Measurements from ENCODE around the gene C10orf95. TPM values are rescaled to one million over a fixed set of nuclear protein-coding genes. Genes with fewer than 3 reads are reported as not detected.

Gene C10orf95
- total RNA-seq, 1 experiment from 2014 or later, result 0.21 TPM

DNA sequence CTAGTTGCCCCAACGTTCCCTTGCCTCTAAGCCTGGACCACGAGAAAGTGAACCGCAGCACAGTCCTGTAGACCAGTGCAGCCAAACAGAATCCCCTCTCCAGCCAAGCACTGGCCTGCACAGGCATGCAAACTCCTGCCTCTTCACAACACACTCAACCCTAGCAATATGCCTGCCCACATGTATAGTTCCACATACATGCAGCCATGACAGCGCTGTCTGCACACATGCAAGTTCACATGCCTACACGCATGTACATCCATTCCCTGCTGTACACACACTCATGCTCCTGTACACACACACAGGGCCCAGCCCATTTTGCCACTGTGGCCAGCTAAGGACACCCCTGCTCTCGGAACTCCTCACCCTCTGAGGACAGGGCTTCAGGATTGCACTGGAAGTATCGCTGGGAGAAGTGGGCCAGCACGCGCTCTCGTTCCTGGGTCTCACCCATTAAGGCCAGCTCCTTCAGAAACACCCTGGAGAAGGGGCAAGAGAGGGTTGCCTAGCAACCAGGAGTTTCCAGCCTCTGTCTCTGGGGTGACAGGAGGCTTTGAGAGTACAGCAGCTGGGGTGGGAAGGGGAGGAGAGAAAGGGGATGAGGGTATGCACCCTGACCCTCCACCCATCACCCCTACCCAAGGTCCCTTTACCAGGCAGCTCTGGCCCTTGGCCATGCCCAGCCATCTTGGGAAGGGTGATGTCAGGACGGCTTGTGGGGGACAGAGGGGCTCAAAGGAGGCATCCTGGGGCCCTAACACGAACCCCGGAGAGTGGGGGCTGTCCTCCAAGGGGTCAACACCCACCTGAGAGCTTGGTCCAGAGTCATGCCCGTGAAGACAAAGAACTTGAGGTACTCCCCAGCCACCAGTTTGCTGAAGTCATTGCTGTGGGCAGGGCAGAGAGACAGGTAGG, 39.7 kb downstream of the C10orf95 start:
- CTCF ChIA-PET, result no interaction called here
- Histone ChIP-seq H3K4me3 (ENCODE audit: low read depth in 2 of 2, low read length in 2 of 2) (no peak overlapping the region), H3K4me1 (ENCODE audit: control insufficient read depth, insufficient read depth, low read length) (peaks cover 8% of the 10 kb centered on the region), H3K36me3 (ENCODE audit: control insufficient read depth, insufficient read depth, low read length) (no peaks in the 10 kb centered on the region; the same call in 1 of the 2 replicates), H3K27ac (ENCODE audit: low read length) (no peak overlapping the region), H3K27me3 (ENCODE audit: control insufficient read depth, insufficient read depth, low read length) (0 out of 2 replicates have a peak, but pooled peaks cover 2% of the 10 kb centered on the region), H3K9me3 (ENCODE audit: control insufficient read depth, insufficient read depth, low read depth, low read length) (no peaks in the 10 kb centered on the region)
- BruUV-seq (replicated peaks), result no TSS peak
- POLR2A ChIA-PET, result interaction anchor here (1.2 kb wide), 1 partner anchor 11 kb away, joined by 3 read pairs; no protein-coding TSS in a partner anchor
- ATAC-seq (no peak), DNase-seq (ENCODE audit: low read depth, low spot score) (no peak)
- intact Hi-C loops (cut with micrococcal nuclease; ENCODE audit: unreplicated experiment) (no loop called here), in situ Hi-C loops (cut with HindIII; ENCODE audit: low pct_unique_long_range_greater_than_20kb, low sequenced_read_pairs) (no loop called here)
- TF ChIP-seq POLR2AphosphoS5 (IDR thresholded peaks at IDR 0.05; ENCODE audit: low read depth, low read length) (no peak), SIN3A (IDR thresholded peaks at IDR 0.05; ENCODE audit: borderline replicate concordance, insufficient read depth, low read depth, low read length) (no peak), TCF7L2 (IDR thresholded peaks at IDR 0.05; ENCODE audit: low read depth, low read length) (no peak)
- TF ChIP-seq, protein P1, sequence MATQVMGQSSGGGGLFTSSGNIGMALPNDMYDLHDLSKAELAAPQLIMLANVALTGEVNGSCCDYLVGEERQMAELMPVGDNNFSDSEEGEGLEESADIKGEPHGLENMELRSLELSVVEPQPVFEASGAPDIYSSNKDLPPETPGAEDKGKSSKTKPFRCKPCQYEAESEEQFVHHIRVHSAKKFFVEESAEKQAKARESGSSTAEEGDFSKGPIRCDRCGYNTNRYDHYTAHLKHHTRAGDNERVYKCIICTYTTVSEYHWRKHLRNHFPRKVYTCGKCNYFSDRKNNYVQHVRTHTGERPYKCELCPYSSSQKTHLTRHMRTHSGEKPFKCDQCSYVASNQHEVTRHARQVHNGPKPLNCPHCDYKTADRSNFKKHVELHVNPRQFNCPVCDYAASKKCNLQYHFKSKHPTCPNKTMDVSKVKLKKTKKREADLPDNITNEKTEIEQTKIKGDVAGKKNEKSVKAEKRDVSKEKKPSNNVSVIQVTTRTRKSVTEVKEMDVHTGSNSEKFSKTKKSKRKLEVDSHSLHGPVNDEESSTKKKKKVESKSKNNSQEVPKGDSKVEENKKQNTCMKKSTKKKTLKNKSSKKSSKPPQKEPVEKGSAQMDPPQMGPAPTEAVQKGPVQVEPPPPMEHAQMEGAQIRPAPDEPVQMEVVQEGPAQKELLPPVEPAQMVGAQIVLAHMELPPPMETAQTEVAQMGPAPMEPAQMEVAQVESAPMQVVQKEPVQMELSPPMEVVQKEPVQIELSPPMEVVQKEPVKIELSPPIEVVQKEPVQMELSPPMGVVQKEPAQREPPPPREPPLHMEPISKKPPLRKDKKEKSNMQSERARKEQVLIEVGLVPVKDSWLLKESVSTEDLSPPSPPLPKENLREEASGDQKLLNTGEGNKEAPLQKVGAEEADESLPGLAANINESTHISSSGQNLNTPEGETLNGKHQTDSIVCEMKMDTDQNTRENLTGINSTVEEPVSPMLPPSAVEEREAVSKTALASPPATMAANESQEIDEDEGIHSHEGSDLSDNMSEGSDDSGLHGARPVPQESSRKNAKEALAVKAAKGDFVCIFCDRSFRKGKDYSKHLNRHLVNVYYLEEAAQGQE (IDR thresholded peaks at IDR 0.05; ENCODE audit: insufficient read depth in 1 of 2, low read depth in 2 of 2, low read length in 1 of 2), result no peak

DNA sequence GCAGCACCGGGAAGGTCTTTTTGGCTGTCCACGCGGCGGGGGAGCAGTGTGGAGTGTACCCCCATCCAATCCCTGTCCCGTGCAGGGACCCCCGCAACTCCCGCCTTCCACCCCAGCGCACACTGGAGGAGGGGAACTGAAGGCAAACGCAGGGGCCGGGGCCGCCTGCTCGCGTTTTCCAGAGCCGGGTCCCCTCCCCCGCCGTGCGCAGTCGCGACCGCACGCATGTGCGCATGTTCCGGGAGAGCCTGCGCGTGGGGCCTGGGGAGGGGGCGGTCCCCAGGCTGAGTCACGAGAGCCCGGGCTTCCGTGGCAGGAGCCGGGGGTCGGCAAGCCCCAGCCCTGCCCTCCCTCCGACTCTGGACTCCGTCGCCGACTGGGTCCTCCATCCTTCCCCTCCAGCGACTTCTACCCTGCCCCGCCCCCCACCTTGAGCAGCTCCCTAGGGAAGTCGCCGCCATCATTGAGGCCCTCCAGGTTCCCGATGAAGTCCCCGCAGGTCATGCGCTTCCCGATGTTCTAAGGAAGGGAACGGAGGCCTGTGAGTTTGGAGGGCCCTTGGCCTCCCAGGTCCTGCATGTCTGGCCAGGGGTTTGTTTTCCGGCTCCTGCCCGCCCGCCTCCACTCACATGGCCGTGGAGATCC, 40.8 kb downstream of the C10orf95 start:
- H3K4me1 ChIP-seq (ENCODE audit: control insufficient read depth, insufficient read depth, low read length), result peaks cover 8% of the 10 kb centered on the region
- ChIA-PET POLR2A (interaction anchor here (0.6 to 1.2 kb wide), 3 partner anchors 12 to 29 kb away, joined by 3 to 12 read pairs (median 3); no protein-coding TSS in a partner anchor), CTCF (interaction anchor here (0.5 to 1.4 kb wide), 2 partner anchors 10 to 32 kb away, joined by 4 to 7 read pairs; partner anchors contain the start of gene FBXL15)
- TF ChIP-seq SIN3A (IDR thresholded peaks at IDR 0.05; ENCODE audit: borderline replicate concordance, insufficient read depth, low read depth, low read length), result no peak
- no peak for TF ChIP-seq TCF7L2 (IDR thresholded peaks at IDR 0.05; ENCODE audit: low read depth, low read length)
- TF ChIP-seq, protein P2, sequence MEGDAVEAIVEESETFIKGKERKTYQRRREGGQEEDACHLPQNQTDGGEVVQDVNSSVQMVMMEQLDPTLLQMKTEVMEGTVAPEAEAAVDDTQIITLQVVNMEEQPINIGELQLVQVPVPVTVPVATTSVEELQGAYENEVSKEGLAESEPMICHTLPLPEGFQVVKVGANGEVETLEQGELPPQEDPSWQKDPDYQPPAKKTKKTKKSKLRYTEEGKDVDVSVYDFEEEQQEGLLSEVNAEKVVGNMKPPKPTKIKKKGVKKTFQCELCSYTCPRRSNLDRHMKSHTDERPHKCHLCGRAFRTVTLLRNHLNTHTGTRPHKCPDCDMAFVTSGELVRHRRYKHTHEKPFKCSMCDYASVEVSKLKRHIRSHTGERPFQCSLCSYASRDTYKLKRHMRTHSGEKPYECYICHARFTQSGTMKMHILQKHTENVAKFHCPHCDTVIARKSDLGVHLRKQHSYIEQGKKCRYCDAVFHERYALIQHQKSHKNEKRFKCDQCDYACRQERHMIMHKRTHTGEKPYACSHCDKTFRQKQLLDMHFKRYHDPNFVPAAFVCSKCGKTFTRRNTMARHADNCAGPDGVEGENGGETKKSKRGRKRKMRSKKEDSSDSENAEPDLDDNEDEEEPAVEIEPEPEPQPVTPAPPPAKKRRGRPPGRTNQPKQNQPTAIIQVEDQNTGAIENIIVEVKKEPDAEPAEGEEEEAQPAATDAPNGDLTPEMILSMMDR (IDR thresholded peaks at IDR 0.05), result no peak
- TF ChIP-seq POLR2AphosphoS5 (IDR thresholded peaks at IDR 0.05; ENCODE audit: low read depth, low read length), result no peak
- TF ChIP-seq, protein P1 (IDR thresholded peaks at IDR 0.05; ENCODE audit: insufficient read depth in 1 of 2, low read depth in 2 of 2, low read length in 1 of 2), result 0 out of 4 replicates have a peak, but pooled peaks of 1 of the 2 experiments have one; percentile 36
- in situ Hi-C loops (cut with HindIII; ENCODE audit: low pct_unique_long_range_greater_than_20kb, low sequenced_read_pairs), result no loop called here
- 0 out of 2 replicates have a peak, but pooled peaks have one; percentile 11 for ATAC-seq
- intact Hi-C loops (cut with micrococcal nuclease; ENCODE audit: unreplicated experiment), result no loop called here
- peak overlapping the region; percentile 33 to 51 for H3K4me3 ChIP-seq (ENCODE audit: low read depth in 2 of 2, low read length in 2 of 2)
- no peak for DNase-seq (ENCODE audit: low read depth, low spot score)
- H3K27ac ChIP-seq (ENCODE audit: low read length), result peak overlapping the region; percentile 10; the same call in 1 of the 2 replicates
- no peaks in the 10 kb centered on the region; the same call in 1 of the 2 replicates for H3K36me3 ChIP-seq (ENCODE audit: control insufficient read depth, insufficient read depth, low read length)
- no peaks in the 10 kb centered on the region for H3K9me3 ChIP-seq (ENCODE audit: control insufficient read depth, insufficient read depth, low read depth, low read length)
- no TSS peak for BruUV-seq (replicated peaks)
- 0 out of 2 replicates have a peak, but pooled peaks cover 2% of the 10 kb centered on the region for H3K27me3 ChIP-seq (ENCODE audit: control insufficient read depth, insufficient read depth, low read length)

Data from Panc1 (cell line).